SK-N-SH (cell line): ENCODE data around the gene KCNAB1. TPM values are rescaled to one million over a fixed set of nuclear protein-coding genes. Genes with fewer than 3 reads are reported as not detected.

ENCODE experiments used
- CTCF ChIA-PET: fragments of 300-600, 350-600 bp; formaldehyde crosslinking; extraction: SDS; loops from one replicate; lab custom pipeline; 2021; lab: Yijun Ruan, JAX
- POLR2A ChIA-PET: fragments of 350-600 bp; sonication (Branson Sonifier 250); formaldehyde crosslinking; extraction: SDS; loops from one replicate; lab custom pipeline; 2020; ENCODE audit warnings: antibody characterized with exemption, inconsistent platforms; lab: Yijun Ruan, JAX
- DNase-seq: peaks from one replicate; pipeline ENCODE4 v3.0.0; 2012
- H2AFZ ChIP-seq: fragments of 200-600 bp; sonication (generic); 2 replicates; pipeline ENCODE4 v1.8.1; 2016; ENCODE audit warnings: antibody characterized with exemption, mild to moderate bottlenecking, low read depth
- H3F3A ChIP-seq: fragments of 200-600 bp; sonication (generic); replicated peaks from 2 replicates; pipeline ENCODE3; 2016; ENCODE audit warnings: antibody characterized with exemption, mild to moderate bottlenecking; ENCODE audit not compliant: insufficient read depth
- H3K27ac ChIP-seq, 2 experiments: fragments of 200-500 bp in 1 of 2; fragments of 200-600 bp in 1 of 2; sonication (Bioruptor generic) in 1 of 2; sonication (generic), shearing (Covaris generic) in 1 of 2; 2 replicates each; pipeline versions ENCODE4 v1.5.1 to v1.6.1; 2014 to 2016; ENCODE audit warnings: low read depth in 2 of 2, inconsistent platforms in 1 of 2, low read length in 1 of 2, mild to moderate bottlenecking in 1 of 2, mixed read lengths in 1 of 2
- H3K27me3 ChIP-seq: fragments of 200-600 bp; sonication (generic), shearing (Covaris generic); 2 replicates; pipeline ENCODE4 v1.6.1; 2016; ENCODE audit warnings: mixed run types; ENCODE audit not compliant: insufficient read depth
- H3K36me3 ChIP-seq, 2 experiments: fragments of 200-500 bp in 1 of 2; fragments of 200-600 bp in 1 of 2; sonication (Bioruptor generic) in 1 of 2; sonication (generic) in 1 of 2; replicated peaks in 1 of 2; 2 replicates each; pipeline versions ENCODE3 to v1.5.1; 2014 to 2016; ENCODE audit warnings: low read length in 1 of 2, mild to moderate bottlenecking in 1 of 2; ENCODE audit not compliant: insufficient read depth in 2 of 2, control insufficient read depth in 1 of 2
- H3K4me1 ChIP-seq, 2 experiments: fragments of 200-500 bp in 1 of 2; fragments of 200-600 bp in 1 of 2; sonication (Bioruptor generic) in 1 of 2; sonication (generic), shearing (Covaris generic) in 1 of 2; 2 replicates each; pipeline versions ENCODE4 v1.5.1 to v1.6.1; 2014 to 2016; ENCODE audit warnings: low read depth in 1 of 2, low read length in 1 of 2, mixed run types in 1 of 2; ENCODE audit not compliant: insufficient read depth in 2 of 2, control insufficient read depth in 1 of 2
- H3K4me2 ChIP-seq: fragments of 200-600 bp; sonication (generic), shearing (Covaris generic); 2 replicates; pipeline ENCODE4 v1.6.1; 2017; ENCODE audit warnings: mixed run types
- H3K4me3 ChIP-seq, 2 experiments: fragments of 200-500 bp in 1 of 2; fragments of 200-600 bp in 1 of 2; sonication (Bioruptor generic) in 1 of 2; sonication (generic), shearing (Covaris generic) in 1 of 2; 2 replicates each; pipeline versions ENCODE4 v1.5.1 to v1.8.1; 2014 to 2016; ENCODE audit warnings: low read depth in 2 of 2, inconsistent platforms in 1 of 2, low read length in 1 of 2, mild to moderate bottlenecking in 1 of 2, mixed read lengths in 1 of 2, moderate library complexity in 1 of 2
- H3K79me2 ChIP-seq: fragments of 200-600 bp; sonication (generic); 2 replicates; pipeline ENCODE4 v1.8.1; 2017; ENCODE audit warnings: mild to moderate bottlenecking; ENCODE audit not compliant: insufficient read depth
- H3K9ac ChIP-seq: fragments of 200-600 bp; sonication (generic); 2 replicates; pipeline ENCODE4 v1.6.1; 2017; ENCODE audit warnings: mixed run types
- H3K9me2 ChIP-seq: fragments of 200-600 bp; sonication (generic); 2 replicates; pipeline ENCODE4 v1.6.1; 2017; ENCODE audit warnings: mixed run types
- H3K9me3 ChIP-seq: fragments of 200-600 bp; sonication (generic); 2 replicates; pipeline ENCODE4 v1.6.1; 2017; ENCODE audit warnings: mixed run types, mild to moderate bottlenecking, moderate library complexity
- H4K20me1 ChIP-seq: fragments of 200-600 bp; sonication (generic); 2 replicates; pipeline ENCODE4 v1.6.1; 2017; ENCODE audit warnings: mild to moderate bottlenecking, mixed run types; ENCODE audit not compliant: insufficient read depth
- CHD2 ChIP-seq: fragments of 150-350 bp; IDR thresholded peaks from 2 replicates; pipeline ENCODE4 v1.6.1; 2018; ENCODE audit warnings: low read length; ENCODE audit not compliant: partially characterized antibody
- ELF1 ChIP-seq: IDR thresholded peaks from 2 replicates; pipeline ENCODE4 v1.4.0; 2012
- EZH2phosphoT487 ChIP-seq: fragments of 200-600 bp; sonication (generic); IDR thresholded peaks from 2 replicates; pipeline ENCODE4 v1.6.1; 2017; ENCODE audit warnings: low read depth, mixed run types, mild to moderate bottlenecking, antibody characterized with exemption, moderate library complexity, borderline replicate concordance
- FOXM1 ChIP-seq: IDR thresholded peaks from 2 replicates; pipeline ENCODE4 v1.4.0; 2012; ENCODE audit warnings: low read depth, mild to moderate bottlenecking
- GABPA ChIP-seq: IDR thresholded peaks from 2 replicates; pipeline ENCODE4 v1.4.0; 2012; ENCODE audit warnings: low read depth, mild to moderate bottlenecking
- MEF2A ChIP-seq: IDR thresholded peaks from 2 replicates; pipeline ENCODE4 v1.4.0; 2012; ENCODE audit warnings: low read depth, borderline replicate concordance
- MXI1 ChIP-seq: IDR thresholded peaks from 2 replicates; pipeline ENCODE4 v1.6.1; 2012; ENCODE audit warnings: mild to moderate bottlenecking, low read depth, low read length, improper control_type of control experiment
- NFIC ChIP-seq: IDR thresholded peaks from 2 replicates; pipeline ENCODE4 v1.4.0; 2012; ENCODE audit warnings: borderline replicate concordance
- NRF1 ChIP-seq: IDR thresholded peaks from 2 replicates; pipeline ENCODE4 v1.6.1; 2012; ENCODE audit warnings: low read depth, mild to moderate bottlenecking, low read length
- POLR2AphosphoS5 ChIP-seq: IDR thresholded peaks from 2 replicates; pipeline ENCODE4 v1.6.1; 2012; ENCODE audit warnings: low read depth, low read length
- SIN3A ChIP-seq: IDR thresholded peaks from 2 replicates; pipeline ENCODE4 v1.6.1; 2012; ENCODE audit warnings: low read depth, mild to moderate bottlenecking, low read length, moderate library complexity, borderline replicate concordance
- SMC3 ChIP-seq: IDR thresholded peaks from 2 replicates; pipeline ENCODE4 v1.6.1; 2012; ENCODE audit warnings: low read depth, low read length, improper control_type of control experiment
- USF2 ChIP-seq: fragments of 150-350 bp; IDR thresholded peaks from 2 replicates; pipeline ENCODE4 v1.6.1; 2017; ENCODE audit warnings: antibody characterized with exemption, low read length, low read depth, borderline replicate concordance
- YY1 ChIP-seq: IDR thresholded peaks from 2 replicates; pipeline ENCODE4 v1.4.0; 2012; ENCODE audit warnings: low read depth, mild to moderate bottlenecking
- WGBS: methylation state at CpG from one replicate; pipeline ENCODE4 v1.1.6; 2017; ENCODE audit warnings: low lambda C conversion rate; 5-methylcytosine and 5-hydroxymethylcytosine counted together
- polyA plus RNA-seq, 3 experiments: library from polyadenylated mRNA; depleted of rRNA; stranded (reverse); fragments of >200 nt; gene quantifications; 2 replicates each; pipeline ENCODE4 v1.2.3, GENCODE V29; 2012
- TF ChIP-seq, protein P1 (sequence below): IDR thresholded peaks from 2 replicates; pipeline ENCODE4 v1.4.0; 2012; ENCODE audit warnings: low read depth, borderline replicate concordance
- TF ChIP-seq, protein P2 (sequence below): fragments of 150-350 bp; IDR thresholded peaks from 2 replicates; pipeline ENCODE4 v1.6.1; 2016; ENCODE audit warnings: mild to moderate bottlenecking, low read depth, low read length

Gene KCNAB1
- polyA plus RNA-seq, 1 of the 3 experiments (the other 2 are of a cell fraction) = 82.1 TPM

DNA sequence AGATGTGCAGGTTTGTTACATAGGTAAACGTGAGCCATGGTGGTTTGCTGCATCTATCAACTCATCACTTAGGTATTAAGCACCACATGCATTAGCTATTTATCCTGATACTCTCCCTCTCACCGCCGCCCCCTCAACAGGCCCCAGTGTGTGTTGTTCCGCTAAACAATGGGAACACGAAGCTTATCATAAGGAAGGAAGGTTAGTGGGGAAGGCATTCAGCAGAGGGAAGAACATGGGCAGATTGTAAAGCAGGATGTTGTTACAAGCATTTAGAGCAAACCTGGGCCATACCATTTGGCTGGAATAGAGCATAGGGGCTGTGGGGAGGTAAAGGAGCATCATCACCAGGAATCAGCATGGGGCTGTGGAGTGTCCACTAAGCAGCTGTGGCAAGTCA lies 322.7 kb downstream of the KCNAB1 start:
- Histone ChIP-seq H3K9ac (no peak overlapping the region), H3K27ac (no peak overlapping the region), H3K27me3 (no peaks in the 10 kb centered on the region), H3K79me2 (peaks cover 84% of the 10 kb centered on the region; the same call in 1 of the 2 replicates), H3K9me3 (no peaks in the 10 kb centered on the region), H3K36me3 (peaks cover 0 to 4% of the 10 kb centered on the region in 2 experiments), H3K9me2 (no peaks in the 10 kb centered on the region), H4K20me1 (no peaks in the 10 kb centered on the region), H3K4me1 (peaks cover 0 to 15% of the 10 kb centered on the region in 2 experiments; a peak in 1 of 4 replicates), H3K4me3 (no peak overlapping the region), H2AFZ (no peak overlapping the region), H3K4me2 (no peak overlapping the region), H3F3A (no peaks in the 10 kb centered on the region)
- 84% methylated on average over 5 of the region's 5 CpGs for WGBS
- TF ChIP-seq SMC3 (no peak), NRF1 (no peak), CHD2 (no peak), NFIC (no peak), MEF2A (no peak), USF2 (no peak)
- TF ChIP-seq, protein P1, sequence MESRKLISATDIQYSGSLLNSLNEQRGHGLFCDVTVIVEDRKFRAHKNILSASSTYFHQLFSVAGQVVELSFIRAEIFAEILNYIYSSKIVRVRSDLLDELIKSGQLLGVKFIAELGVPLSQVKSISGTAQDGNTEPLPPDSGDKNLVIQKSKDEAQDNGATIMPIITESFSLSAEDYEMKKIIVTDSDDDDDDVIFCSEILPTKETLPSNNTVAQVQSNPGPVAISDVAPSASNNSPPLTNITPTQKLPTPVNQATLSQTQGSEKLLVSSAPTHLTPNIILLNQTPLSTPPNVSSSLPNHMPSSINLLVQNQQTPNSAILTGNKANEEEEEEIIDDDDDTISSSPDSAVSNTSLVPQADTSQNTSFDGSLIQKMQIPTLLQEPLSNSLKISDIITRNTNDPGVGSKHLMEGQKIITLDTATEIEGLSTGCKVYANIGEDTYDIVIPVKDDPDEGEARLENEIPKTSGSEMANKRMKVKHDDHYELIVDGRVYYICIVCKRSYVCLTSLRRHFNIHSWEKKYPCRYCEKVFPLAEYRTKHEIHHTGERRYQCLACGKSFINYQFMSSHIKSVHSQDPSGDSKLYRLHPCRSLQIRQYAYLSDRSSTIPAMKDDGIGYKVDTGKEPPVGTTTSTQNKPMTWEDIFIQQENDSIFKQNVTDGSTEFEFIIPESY = no peak
- TF ChIP-seq, protein P2, sequence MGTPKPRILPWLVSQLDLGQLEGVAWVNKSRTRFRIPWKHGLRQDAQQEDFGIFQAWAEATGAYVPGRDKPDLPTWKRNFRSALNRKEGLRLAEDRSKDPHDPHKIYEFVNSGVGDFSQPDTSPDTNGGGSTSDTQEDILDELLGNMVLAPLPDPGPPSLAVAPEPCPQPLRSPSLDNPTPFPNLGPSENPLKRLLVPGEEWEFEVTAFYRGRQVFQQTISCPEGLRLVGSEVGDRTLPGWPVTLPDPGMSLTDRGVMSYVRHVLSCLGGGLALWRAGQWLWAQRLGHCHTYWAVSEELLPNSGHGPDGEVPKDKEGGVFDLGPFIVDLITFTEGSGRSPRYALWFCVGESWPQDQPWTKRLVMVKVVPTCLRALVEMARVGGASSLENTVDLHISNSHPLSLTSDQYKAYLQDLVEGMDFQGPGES = no peak
- DNase-seq = no peak
- ChIA-PET POLR2A (no interaction called here), CTCF (interaction anchor here (0.8 to 3.4 kb wide), 10 partner anchors 11 to 292 kb away, joined by 3 to 20 read pairs (median 4); no protein-coding TSS in a partner anchor)

- no peak for DNase-seq
- Histone ChIP-seq H3K4me2 (no peak overlapping the region), H3K9ac (no peak overlapping the region), H3K4me3 (no peak overlapping the region), H2AFZ (no peak overlapping the region), H3F3A (peaks cover 10% of the 10 kb centered on the region), H3K79me2 (peaks cover 81% of the 10 kb centered on the region), H4K20me1 (no peaks in the 10 kb centered on the region), H3K27me3 (no peaks in the 10 kb centered on the region), H3K36me3 (no peaks in the 10 kb centered on the region), H3K27ac (no peak overlapping the region), H3K4me1 (peaks cover 0 to 12% of the 10 kb centered on the region in 2 experiments; a peak in 2 of 4 replicates), H3K9me3 (no peaks in the 10 kb centered on the region), H3K9me2 (no peaks in the 10 kb centered on the region)
- CTCF ChIA-PET = interaction anchor here (1.4 to 3.4 kb wide), 3 partner anchors 29 to 294 kb away, joined by 4 to 20 read pairs (median 8); no protein-coding TSS in a partner anchor
- WGBS = 89% methylated on average over 10 of the region's 10 CpGs
- TF ChIP-seq YY1 (no peak), MEF2A (no peak), NFIC (no peak), GABPA (no peak), MXI1 (no peak), NRF1 (no peak), POLR2AphosphoS5 (no peak), SMC3 (no peak), ELF1 (no peak), SIN3A (no peak), EZH2phosphoT487 (no peak), FOXM1 (no peak)
- TF ChIP-seq, protein P1 = no peak
- POLR2A ChIA-PET = no interaction called here
These were observed 325.0 kb downstream of the KCNAB1 start for GRCh38 chr3:156445117-156446090.
